WTC11 (cell line): ENCODE measurements around the gene MATN3.

Experiments
- CTCF ChIP-seq: fragments of 200-600 bp; IDR thresholded peaks from 2 replicates; pipeline ENCODE4 v1.8.0; 2022; ENCODE audit warnings: antibody characterized with exemption
- FOXJ3 ChIP-seq: sonication (generic); formaldehyde crosslinking; IDR thresholded peaks from 2 replicates; pipeline ENCODE4 v1.9.0; 2021; ENCODE audit warnings: missing genetic modification reagents, mild to moderate bottlenecking, borderline replicate concordance
- ZNF232 ChIP-seq: sonication (generic); formaldehyde crosslinking; IDR thresholded peaks from 2 replicates; pipeline ENCODE4 v1.8.0; 2022; ENCODE audit warnings: mild to moderate bottlenecking, missing genetic modification reagents
- TF ChIP-seq, protein P1 (sequence below): sonication (generic); formaldehyde crosslinking; IDR thresholded peaks from 2 replicates; pipeline ENCODE4 v1.8.1; 2022; ENCODE audit warnings: mild to moderate bottlenecking, moderate library complexity, missing genetic modification reagents

- TF ChIP-seq FOXJ3 (no peak), CTCF (no peak), ZNF232 (CRISPR knock-in tag) (no peak)
- TF ChIP-seq, protein P1, sequence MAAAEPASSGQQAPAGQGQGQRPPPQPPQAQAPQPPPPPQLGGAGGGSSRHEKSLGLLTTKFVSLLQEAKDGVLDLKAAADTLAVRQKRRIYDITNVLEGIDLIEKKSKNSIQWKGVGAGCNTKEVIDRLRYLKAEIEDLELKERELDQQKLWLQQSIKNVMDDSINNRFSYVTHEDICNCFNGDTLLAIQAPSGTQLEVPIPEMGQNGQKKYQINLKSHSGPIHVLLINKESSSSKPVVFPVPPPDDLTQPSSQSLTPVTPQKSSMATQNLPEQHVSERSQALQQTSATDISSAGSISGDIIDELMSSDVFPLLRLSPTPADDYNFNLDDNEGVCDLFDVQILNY, result no peak
These were observed 20.9 kb upstream of the MATN3 start for GRCh38 chr2:20033322-20033721.
